A673 (cell line): ENCODE measurements around the gene IQCH.

Experiments used
- CTCF ChIP-seq: fragments of 300-800, 200-600 bp; sonication (generic); conservative IDR thresholded peaks from 2 replicates; pipeline ENCODE4 v1.5.1; 2017; ENCODE audit warnings: low read depth, mild to moderate bottlenecking, antibody characterized with exemption, low read length, moderate library complexity, mixed read lengths
- EZH2 ChIP-seq: fragments of 200-600 bp; sonication (generic); IDR thresholded peaks from 2 replicates; pipeline ENCODE4 v1.6.1; 2017; ENCODE audit warnings: borderline replicate concordance, low read depth, mild to moderate bottlenecking, mixed read lengths, antibody characterized with exemption, low read length; ENCODE audit not compliant: poor library complexity, severe bottlenecking

- no peak for TF ChIP-seq CTCF
- TF ChIP-seq EZH2: no peak
These were observed 42.1 kb downstream of the IQCH start for GRCh38 chr15:67296684-67297083.
